Dendritic cell treated with granulocyte-macrophage colony-stimulating factor and Interleukin-4, amounts not matched to agents 40 ng/mL and 50 ng/mL, for 4 days (primary cell): ENCODE results near the gene SLCO2B1.

Experiments
- H3K27ac Mint-ChIP-seq: one replicate; pipeline ENCODE4 v1.8.0; 2022; ENCODE audit warnings: mild to moderate bottlenecking, mixed read lengths
- H3K27me3 Mint-ChIP-seq: one replicate; pipeline ENCODE4 v1.8.0; 2022; ENCODE audit warnings: mild to moderate bottlenecking, mixed read lengths
- H3K36me3 Mint-ChIP-seq: one replicate; pipeline ENCODE4 v1.8.0; 2022; ENCODE audit warnings: low read depth, mixed read lengths
- H3K4me1 Mint-ChIP-seq: one replicate; pipeline ENCODE4 v1.8.0; 2022; ENCODE audit warnings: low read depth, mixed read lengths
- H3K4me3 Mint-ChIP-seq: one replicate; pipeline ENCODE4 v1.8.0; 2022; ENCODE audit warnings: mild to moderate bottlenecking, moderate library complexity, mixed read lengths
- H3K9me3 Mint-ChIP-seq: one replicate; pipeline ENCODE4 v1.8.0; 2022; ENCODE audit warnings: mixed read lengths
- intact Hi-C: fragments of 100-400 bp; cut with micrococcal nuclease; formaldehyde crosslinking; loops from one replicate; pipeline ENCODE4 v1.15.0; 2022

SLCO2B1 gene

DNA sequence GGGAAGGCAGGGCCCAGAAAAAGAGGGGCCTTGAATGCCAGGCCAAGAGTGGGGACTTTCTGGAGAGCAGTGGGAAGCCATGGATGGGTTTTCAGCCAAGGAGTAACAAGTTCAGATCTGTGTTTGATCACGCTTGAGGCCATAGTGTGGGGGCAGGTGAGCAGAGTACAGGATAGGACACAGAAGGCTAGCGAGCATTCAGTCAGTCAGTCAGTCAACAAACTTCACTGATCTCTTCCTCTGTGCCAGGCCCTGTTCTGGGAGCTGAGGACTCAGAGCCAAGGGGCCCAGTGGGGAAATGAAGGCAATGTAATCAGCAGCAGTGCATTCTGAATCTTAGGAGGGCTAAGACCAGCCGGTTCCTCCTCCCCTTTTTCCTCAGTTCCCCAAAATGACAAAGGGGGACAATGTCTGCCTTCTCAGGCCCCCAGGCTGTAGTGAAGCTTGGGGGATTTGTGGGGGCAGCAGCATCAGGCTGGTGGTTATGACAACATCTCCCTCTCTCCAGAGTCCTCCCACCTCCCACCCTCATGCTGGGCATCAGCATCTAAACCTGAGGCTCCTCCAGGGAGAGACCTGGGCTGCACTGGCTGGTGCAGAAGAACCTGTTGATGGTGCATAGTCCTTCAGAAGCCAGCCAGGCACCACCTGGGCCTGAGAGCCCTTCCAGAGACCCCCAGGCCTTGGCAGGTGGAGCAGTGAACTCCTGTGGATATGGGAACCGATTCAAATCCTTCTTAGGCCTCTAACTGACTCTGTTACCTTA, 46.8 kb downstream of the SLCO2B1 start:
- Mint-ChIP-seq H3K4me3 (no peak overlapping the region), H3K27ac (peak overlapping the region; percentile 74), H3K27me3 (peaks cover 19% of the 10 kb centered on the region), H3K9me3 (no peaks in the 10 kb centered on the region), H3K4me1 (peaks cover 89% of the 10 kb centered on the region), H3K36me3 (peaks cover 100% of the 10 kb centered on the region)
- intact Hi-C loops, result no loop called here

DNA sequence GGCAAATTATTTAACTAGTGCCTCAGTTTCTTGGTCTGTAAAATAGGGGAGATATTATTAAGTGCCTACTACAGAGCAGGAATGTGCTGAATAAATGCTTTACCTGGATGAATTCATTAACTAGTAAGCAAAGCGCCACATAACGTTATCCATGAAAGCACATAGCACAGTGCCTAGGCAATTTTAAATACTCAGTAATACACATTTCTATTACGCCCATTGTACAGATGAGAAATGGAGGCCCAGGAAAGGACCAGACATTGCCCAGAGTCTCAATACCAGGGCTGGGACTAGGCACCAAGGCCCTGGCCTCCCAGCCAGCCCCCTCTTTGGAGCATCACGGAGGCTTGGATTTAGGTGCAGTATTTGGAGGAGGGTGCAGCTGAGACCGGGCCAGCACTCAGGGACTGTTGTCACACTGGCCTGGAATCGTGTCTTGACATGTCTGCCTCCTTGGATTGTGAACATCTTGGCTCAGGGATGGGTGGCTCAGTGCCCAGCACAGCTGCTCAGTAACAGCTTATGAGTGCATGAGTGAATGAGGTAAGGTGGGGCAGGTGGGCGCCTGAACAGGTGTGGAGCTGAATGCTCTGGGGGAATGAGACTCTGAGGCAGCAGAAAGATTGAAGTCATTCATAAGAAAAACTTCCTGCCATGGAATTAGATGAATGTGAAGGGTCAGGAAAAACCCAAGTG, 47.5 kb downstream of the SLCO2B1 start:
- Mint-ChIP-seq H3K27ac (no peak overlapping the region), H3K9me3 (no peaks in the 10 kb centered on the region), H3K4me3 (no peak overlapping the region), H3K36me3 (peaks cover 100% of the 10 kb centered on the region), H3K27me3 (peaks cover 19% of the 10 kb centered on the region), H3K4me1 (peaks cover 89% of the 10 kb centered on the region)
- intact Hi-C loops, result no loop called here

DNA sequence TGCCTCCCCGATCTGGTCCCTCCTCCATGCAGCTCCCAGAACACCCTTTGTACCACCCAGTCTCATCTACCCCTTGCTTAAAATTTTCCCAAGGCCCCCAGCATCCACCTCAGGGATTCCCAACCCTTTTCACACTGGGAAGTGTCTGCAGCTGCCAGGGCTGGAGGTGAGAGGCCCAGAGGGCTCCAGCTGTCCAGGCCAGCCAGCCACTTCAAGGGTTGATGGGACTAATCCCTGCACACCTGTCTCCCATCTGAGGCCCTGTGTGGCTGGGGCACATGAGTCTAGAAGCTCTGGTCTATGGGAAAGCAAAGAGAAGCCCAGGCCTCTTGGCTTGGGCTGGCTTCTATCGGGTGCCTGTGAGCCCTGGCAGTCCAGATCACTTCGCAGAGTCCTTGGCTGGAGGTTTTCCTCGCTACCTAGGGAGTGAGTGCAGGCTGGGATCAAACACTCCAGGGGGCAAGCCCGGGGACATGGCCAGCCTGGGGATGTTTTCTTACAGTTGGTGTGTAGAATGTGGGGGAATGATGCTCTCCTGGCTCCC, 48.6 kb downstream of the SLCO2B1 start:
- Mint-ChIP-seq H3K9me3 (no peaks in the 10 kb centered on the region), H3K36me3 (peaks cover 100% of the 10 kb centered on the region), H3K4me3 (no peak overlapping the region), H3K27ac (peak overlapping the region; percentile 31), H3K27me3 (peaks cover 19% of the 10 kb centered on the region), H3K4me1 (peaks cover 89% of the 10 kb centered on the region)
- intact Hi-C loops, result no loop called here

DNA sequence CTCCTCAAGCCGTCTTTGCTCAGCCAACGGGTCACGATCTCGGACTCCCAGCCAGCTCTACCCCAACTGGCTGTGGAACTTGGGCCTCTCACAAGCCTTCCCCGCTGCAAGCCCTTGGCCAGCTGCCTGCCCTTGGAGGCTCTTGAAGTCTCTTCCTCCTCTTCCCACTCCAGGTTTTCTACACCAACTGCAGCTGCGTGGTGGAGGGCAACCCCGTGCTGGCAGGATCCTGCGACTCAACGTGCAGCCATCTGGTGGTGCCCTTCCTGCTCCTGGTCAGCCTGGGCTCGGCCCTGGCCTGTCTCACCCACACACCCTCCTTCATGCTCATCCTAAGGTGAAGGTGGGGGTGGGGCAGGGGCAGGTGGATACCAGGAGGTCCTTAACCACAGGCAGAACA, 49.1 kb downstream of the SLCO2B1 start:
- H3K4me3 Mint-ChIP-seq, result no peak overlapping the region
- peaks cover 100% of the 10 kb centered on the region for H3K36me3 Mint-ChIP-seq
- no peaks in the 10 kb centered on the region for H3K9me3 Mint-ChIP-seq

DNA sequence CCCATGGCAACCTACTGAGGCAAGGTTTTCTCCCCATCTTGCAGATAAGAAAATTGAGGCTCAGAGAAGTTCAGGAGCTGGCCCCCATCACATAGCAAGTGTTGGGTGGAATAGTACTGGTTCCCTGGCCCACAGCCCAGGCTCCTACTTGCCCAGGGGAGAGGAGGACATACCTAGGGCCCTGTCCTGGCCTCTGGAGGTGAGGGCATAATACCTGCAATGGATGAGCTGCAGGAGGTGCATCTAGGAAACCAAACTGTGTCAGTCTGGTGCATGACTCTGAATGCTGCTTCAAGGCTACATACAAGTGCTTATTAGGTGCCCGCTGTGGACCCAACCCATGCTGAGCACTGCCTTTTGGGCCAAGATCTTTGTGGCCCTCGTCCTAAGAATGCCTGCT, 49.6 kb downstream of the SLCO2B1 start:
- Mint-ChIP-seq H3K4me3 (no peak overlapping the region), H3K36me3 (peaks cover 100% of the 10 kb centered on the region), H3K27me3 (peaks cover 19% of the 10 kb centered on the region), H3K27ac (peak overlapping the region; percentile 31), H3K9me3 (no peaks in the 10 kb centered on the region), H3K4me1 (peaks cover 89% of the 10 kb centered on the region)
- intact Hi-C loops, result no loop called here

More for the DNA sequence above, 49.1 kb downstream of the SLCO2B1 start:
- intact Hi-C loops, result no loop called here
- H3K27ac Mint-ChIP-seq, result peak overlapping the region; percentile 31
- H3K27me3 Mint-ChIP-seq, result peaks cover 19% of the 10 kb centered on the region
- H3K4me1 Mint-ChIP-seq, result peaks cover 89% of the 10 kb centered on the region

DNA sequence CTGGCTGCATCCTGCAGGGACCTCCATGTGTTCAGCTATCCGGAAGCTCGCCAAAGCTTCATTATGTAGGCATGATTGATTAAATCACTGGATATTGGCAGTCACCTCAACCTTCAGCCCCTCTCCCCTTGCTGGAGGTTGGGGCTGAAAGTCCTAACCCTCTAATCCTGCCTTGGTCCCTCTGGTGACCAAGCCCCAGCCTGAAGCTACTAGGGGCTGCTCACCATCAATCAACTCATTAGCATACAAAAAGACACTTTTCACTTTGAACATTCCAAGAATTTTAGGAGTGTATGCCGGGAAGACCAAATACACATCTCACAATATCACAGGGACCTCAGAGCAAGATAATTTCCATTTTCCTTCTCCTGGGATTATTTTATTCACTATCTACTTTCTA, 50.9 kb downstream of the SLCO2B1 start:
- intact Hi-C loops, result no loop called here
- Mint-ChIP-seq H3K9me3 (no peaks in the 10 kb centered on the region), H3K4me1 (peaks cover 86% of the 10 kb centered on the region), H3K27ac (peak overlapping the region; percentile 77), H3K27me3 (peaks cover 19% of the 10 kb centered on the region), H3K4me3 (no peak overlapping the region), H3K36me3 (peaks cover 100% of the 10 kb centered on the region)

DNA sequence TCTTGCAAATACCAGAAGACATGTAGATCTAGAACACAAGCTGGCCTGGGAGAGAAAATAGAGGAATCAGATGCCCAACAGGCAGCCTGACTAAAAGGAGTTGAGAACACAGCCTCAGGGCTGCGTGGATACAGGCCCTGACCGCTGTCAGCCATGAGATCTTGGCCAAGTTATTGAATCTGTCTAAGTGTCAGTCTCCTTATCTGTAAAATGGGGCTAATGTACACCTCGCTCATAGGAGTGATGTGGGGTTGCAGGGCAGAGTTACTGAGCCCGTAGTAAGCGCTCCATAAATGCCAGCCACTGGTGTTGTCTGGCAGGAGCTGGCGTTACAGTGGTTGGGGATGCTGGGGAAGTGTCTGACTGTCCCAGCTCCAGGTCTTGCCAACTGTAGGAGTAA, 51.3 kb downstream of the SLCO2B1 start:
- Mint-ChIP-seq H3K27me3 (peaks cover 18% of the 10 kb centered on the region), H3K9me3 (no peaks in the 10 kb centered on the region), H3K4me1 (peaks cover 86% of the 10 kb centered on the region), H3K36me3 (peaks cover 100% of the 10 kb centered on the region), H3K4me3 (no peak overlapping the region), H3K27ac (peak overlapping the region; percentile 77)
- intact Hi-C loops, result no loop called here

DNA sequence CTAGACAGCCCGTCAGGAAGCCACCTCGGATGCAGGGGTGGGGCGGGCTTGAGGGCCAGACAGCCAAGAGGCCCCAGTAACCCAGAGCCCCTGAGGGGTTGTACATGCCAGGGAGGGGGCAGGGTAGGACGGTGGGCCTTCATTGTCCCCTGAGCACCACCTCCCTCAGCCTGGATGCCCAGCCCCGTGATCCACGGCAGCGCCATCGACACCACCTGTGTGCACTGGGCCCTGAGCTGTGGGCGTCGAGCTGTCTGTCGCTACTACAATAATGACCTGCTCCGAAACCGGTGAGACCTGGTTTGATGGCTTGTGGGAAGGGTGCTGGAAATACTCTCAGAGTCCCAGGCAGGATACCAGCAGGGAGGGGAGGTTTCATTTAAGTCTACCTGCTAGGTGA, 52.2 kb downstream of the SLCO2B1 start:
- Mint-ChIP-seq H3K27ac (peak overlapping the region; percentile 77), H3K36me3 (peaks cover 93% of the 10 kb centered on the region), H3K27me3 (peaks cover 15% of the 10 kb centered on the region), H3K9me3 (no peaks in the 10 kb centered on the region), H3K4me3 (no peak overlapping the region), H3K4me1 (peaks cover 83% of the 10 kb centered on the region)
- intact Hi-C loops, result no loop called here

DNA sequence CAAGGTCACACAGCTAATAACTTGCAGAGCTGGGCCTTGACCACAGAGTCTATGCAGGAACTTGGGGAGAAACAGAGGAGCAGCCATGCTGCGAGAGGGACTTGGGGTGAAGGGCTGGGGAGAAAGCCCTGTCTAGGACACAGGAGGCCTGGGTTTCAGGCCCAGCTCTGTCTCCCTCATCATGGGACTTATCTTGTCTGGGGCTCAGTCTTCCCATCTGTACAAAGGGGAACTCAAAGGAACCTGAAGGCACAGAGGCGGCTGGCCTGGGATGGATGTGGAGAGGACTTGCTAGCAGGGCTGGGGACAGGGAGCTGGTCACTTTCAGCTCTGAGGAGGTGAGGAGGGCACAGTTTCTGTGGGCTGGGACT, 52.7 kb downstream of the SLCO2B1 start:
- intact Hi-C loops, result no loop called here
- no peaks in the 10 kb centered on the region for H3K9me3 Mint-ChIP-seq
- H3K27ac Mint-ChIP-seq, result peak overlapping the region; percentile 77
- H3K27me3 Mint-ChIP-seq, result peaks cover 14% of the 10 kb centered on the region
- H3K36me3 Mint-ChIP-seq, result peaks cover 88% of the 10 kb centered on the region
- peaks cover 80% of the 10 kb centered on the region for H3K4me1 Mint-ChIP-seq
- no peak overlapping the region for H3K4me3 Mint-ChIP-seq

DNA sequence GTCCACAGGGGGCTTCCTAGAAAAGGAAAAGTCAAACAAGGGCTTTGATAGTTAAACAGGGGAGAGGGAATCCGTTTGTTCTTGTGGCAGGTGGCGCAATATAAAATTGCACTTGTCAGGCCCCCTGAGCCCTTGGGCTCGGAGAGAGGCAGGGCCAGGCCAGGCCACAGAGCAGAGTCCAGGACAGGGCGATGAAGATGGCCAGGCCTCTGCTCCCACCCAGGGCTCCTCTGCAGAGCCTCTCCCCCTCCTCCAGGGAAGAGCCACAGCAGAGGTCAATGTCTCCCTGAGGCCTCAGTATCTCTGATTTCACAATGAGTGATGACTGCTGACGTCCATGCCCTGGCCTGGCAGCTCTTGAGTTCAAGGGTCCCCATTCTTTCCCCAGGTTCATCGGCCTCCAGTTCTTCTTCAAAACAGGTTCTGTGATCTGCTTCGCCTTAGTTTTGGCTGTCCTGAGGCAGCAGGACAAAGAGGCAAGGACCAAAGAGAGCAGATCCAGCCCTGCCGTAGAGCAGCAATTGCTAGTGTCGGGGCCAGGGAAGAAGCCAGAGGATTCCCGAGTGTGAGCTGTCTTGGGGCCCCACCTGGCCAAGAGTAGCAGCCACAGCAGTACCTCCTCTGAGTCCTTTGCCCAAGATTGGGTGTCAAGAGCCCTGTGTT, 53.2 kb downstream of the SLCO2B1 start:
- H3K9me3 Mint-ChIP-seq, result no peaks in the 10 kb centered on the region
- no peak overlapping the region for H3K4me3 Mint-ChIP-seq
- intact Hi-C loops, result no loop called here
- H3K27me3 Mint-ChIP-seq, result peaks cover 13% of the 10 kb centered on the region
- peaks cover 75% of the 10 kb centered on the region for H3K4me1 Mint-ChIP-seq
- peak overlapping the region; percentile 77 for H3K27ac Mint-ChIP-seq
- H3K36me3 Mint-ChIP-seq, result peaks cover 83% of the 10 kb centered on the region

DNA sequence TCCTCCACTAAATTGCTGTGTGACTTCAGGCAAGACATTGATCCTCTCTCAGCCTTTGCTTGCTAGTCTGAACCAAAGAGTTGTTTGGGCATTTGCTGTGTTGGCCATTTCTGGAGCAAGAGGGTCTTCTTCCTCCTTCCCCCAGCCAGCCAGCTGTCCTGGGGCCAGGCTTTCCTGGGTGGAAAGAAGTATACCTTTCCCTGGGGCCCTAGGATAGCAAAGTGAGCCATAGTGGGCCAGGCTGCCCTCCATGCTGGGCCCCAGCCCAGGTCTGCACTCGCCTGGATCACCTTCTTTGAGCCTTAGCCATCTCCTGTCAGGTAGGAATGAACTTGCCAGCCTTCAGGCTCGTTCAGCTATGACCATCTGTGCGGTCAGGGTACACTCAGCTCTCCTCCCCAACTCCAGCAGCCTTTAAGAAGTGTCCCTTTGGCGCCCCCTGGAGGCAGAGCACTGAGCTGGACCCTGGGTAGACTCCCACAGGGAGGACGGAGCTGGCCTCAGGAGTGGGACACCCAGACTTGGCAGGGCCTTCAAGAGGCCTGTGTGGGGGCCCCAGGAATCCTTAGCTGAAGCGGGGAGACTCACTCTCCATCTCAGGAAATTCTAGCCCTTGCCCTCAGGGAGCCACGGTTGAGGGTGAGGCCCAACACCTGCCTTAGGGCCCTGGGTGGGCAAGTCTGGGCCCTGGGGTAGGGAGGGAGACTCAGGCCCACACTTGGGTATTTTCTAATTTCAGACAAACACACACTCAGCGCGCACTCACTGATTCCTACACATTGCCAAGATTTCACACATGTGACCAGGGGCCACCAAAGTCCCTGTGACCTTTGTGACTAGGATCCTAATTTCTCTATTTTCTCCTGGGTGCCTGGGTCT, 54.0 kb downstream of the SLCO2B1 start:
- Mint-ChIP-seq H3K27me3 (peaks cover 9% of the 10 kb centered on the region), H3K9me3 (no peaks in the 10 kb centered on the region), H3K36me3 (peaks cover 75% of the 10 kb centered on the region), H3K27ac (peak overlapping the region; percentile 77), H3K4me3 (no peak overlapping the region), H3K4me1 (peaks cover 67% of the 10 kb centered on the region)
- intact Hi-C loops, result loop anchor here (1.0 to 5.0 kb wide), 2 partner anchors 37 to 61 kb away; partner anchors contain the start of gene TPBGL

DNA sequence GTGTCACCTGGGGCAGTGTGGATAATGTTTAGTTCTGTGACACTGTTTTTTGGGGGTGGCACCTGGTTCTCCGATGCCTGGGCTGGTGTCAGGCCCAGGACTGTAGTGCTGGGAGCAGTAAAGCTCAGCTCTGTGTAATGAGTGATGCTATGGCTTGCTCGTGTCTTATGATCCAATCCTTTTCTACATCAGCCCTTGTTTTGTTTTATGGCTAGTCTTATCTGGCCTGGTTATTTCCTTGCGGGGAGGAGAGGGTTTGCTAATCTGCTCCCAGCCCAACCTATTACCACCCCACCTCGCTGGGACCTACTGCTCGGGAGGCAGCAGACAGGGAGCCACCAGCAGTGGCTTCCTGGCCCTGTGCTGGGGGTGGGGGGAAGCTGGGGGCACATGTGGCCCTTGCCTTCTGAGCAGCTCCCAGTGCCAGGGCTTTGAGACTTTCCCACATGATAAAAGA, 54.7 kb downstream of the SLCO2B1 start:
- Mint-ChIP-seq H3K9me3 (no peaks in the 10 kb centered on the region), H3K27me3 (peaks cover 5% of the 10 kb centered on the region), H3K36me3 (peaks cover 69% of the 10 kb centered on the region), H3K27ac (peak overlapping the region; percentile 77), H3K4me1 (peaks cover 61% of the 10 kb centered on the region), H3K4me3 (no peak overlapping the region)
- intact Hi-C loops, result loop anchor here (1.0 to 5.0 kb wide), 2 partner anchors 37 to 61 kb away; partner anchors contain the start of gene TPBGL

DNA sequence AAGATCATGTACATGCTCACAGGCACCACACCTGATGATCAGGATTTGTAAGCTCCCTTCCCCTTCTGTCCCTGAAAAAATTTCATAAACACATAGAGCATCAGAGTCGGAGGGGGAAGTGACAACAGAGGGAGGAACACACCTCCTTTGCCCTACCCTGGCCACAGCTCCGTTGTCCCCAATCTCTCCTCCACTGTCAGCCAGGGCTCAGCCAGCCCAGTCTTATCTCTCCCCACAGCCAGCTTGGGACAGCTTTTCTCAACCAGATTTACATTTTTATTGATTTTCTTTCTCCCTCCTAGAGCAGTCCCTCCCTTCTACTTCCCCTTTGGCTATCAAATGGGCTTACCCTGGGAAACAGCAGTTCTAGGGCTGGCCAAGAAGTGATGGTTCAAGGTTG, 57.5 kb downstream of the SLCO2B1 start:
- Mint-ChIP-seq H3K27me3 (peaks cover 11% of the 10 kb centered on the region), H3K4me3 (no peak overlapping the region), H3K9me3 (no peaks in the 10 kb centered on the region), H3K36me3 (peaks cover 40% of the 10 kb centered on the region), H3K27ac (no peak overlapping the region), H3K4me1 (peaks cover 35% of the 10 kb centered on the region)
- intact Hi-C loops, result loop anchor here (5.0 kb wide), 1 partner anchor 34 kb away; the partner anchor contains the start of gene TPBGL
